Measurements from ENCODE around the gene ATXN1.

GRCh38 chr6:16498957-16499356 lies 262.3 kb downstream of the ATXN1 start:
- TF ChIP-seq EZH2 (IDR thresholded peaks at IDR 0.05; ENCODE audit: low read length) (no peak), CTCF (optimal IDR thresholded peaks at IDR 0.05 in 1 of 3, IDR thresholded peaks at IDR 0.05 in 1 of 3, conservative IDR thresholded peaks at IDR 0.05 in 1 of 3; ENCODE audit: extremely low read depth in 1 of 3, insufficient read depth in 2 of 3, low read length in 3 of 3) (no peak)

Measured in keratinocyte (primary cell).